ENCODE results near the gene BCL2L1. TPM values are rescaled to one million over a fixed set of nuclear protein-coding genes. Genes with fewer than 3 reads are reported as not detected.

The BCL2L1 gene
- total and polyA plus RNA-seq, 10 of the 15 experiments (the other 5 are each of a cell fraction or from before 2014, with no cell fraction given), result 0.63 to 67.7 (median 43.6) TPM

DNA sequence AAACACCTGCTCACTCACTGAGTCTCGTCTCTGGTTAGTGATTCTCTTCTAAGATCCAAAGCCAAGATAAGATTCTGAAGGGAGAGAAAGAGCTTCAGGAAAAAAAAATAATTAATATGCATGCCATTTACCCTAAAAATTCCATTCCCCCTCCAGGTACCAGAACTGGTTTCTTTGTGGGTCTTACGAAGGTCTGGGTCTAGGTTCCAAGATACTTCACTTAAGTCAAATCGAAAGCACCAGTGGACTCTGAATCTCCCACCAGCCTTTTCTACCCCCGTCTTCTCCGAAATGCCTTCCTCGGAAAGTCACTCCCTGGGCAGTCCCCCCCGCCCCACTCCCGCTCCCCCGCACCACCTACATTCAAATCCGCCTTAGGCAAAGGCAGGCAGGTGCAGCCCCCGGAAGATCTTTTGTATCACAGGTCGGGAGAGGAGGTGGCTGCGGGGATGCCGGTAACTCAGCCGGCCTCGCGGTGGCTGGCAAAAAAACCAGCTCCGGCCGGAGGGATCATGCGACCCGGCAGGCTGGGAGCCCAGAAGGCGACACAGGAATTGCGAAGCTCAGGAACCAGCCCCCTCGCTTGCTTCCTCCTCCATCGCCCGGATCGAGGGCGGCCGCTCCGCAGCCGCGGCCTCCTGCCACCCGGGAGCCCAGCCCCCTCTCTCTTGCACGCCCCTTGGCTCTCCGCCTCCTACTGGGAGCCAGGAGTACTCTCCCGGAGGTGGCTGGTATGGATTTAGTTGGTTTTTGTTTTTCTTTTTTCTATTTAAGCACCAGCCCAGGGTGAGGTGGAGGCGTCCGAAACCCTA lies at the start of gene BCL2L1 (continued):
- TF ChIP-seq, protein P1, sequence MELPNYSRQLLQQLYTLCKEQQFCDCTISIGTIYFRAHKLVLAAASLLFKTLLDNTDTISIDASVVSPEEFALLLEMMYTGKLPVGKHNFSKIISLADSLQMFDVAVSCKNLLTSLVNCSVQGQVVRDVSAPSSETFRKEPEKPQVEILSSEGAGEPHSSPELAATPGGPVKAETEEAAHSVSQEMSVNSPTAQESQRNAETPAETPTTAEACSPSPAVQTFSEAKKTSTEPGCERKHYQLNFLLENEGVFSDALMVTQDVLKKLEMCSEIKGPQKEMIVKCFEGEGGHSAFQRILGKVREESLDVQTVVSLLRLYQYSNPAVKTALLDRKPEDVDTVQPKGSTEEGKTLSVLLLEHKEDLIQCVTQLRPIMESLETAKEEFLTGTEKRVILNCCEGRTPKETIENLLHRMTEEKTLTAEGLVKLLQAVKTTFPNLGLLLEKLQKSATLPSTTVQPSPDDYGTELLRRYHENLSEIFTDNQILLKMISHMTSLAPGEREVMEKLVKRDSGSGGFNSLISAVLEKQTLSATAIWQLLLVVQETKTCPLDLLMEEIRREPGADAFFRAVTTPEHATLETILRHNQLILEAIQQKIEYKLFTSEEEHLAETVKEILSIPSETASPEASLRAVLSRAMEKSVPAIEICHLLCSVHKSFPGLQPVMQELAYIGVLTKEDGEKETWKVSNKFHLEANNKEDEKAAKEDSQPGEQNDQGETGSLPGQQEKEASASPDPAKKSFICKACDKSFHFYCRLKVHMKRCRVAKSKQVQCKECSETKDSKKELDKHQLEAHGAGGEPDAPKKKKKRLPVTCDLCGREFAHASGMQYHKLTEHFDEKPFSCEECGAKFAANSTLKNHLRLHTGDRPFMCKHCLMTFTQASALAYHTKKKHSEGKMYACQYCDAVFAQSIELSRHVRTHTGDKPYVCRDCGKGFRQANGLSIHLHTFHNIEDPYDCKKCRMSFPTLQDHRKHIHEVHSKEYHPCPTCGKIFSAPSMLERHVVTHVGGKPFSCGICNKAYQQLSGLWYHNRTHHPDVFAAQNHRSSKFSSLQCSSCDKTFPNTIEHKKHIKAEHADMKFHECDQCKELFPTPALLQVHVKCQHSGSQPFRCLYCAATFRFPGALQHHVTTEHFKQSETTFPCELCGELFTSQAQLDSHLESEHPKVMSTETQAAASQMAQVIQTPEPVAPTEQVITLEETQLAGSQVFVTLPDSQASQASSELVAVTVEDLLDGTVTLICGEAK (IDR thresholded peaks at IDR 0.05; ENCODE audit: borderline replicate concordance), result no peak
- peak; percentile 87; the same call in 1 of the 2 replicates for TF ChIP-seq MTA3 (IDR thresholded peaks at IDR 0.05; ENCODE audit: borderline replicate concordance, low read length)
- TF ChIP-seq TARDBP (IDR thresholded peaks at IDR 0.05; ENCODE audit: borderline replicate concordance), result no peak
- no peak for TF ChIP-seq STAT1 (conservative IDR thresholded peaks at IDR 0.05)
- peak; percentile 35 for TF ChIP-seq GATAD2B (conservative IDR thresholded peaks at IDR 0.05; ENCODE audit: low read depth)
- TF ChIP-seq NR2C2 (IDR thresholded peaks at IDR 0.05; ENCODE audit: borderline replicate concordance, control insufficient read depth, insufficient read length, low read depth), result no peak
- TF ChIP-seq TCF3 (IDR thresholded peaks at IDR 0.05; ENCODE audit: borderline replicate concordance, insufficient read depth, low read depth, low read length), result 0 out of 2 replicates have a peak, but pooled peaks have one; percentile 17
- no peak for TF ChIP-seq NFYB (IDR thresholded peaks at IDR 0.05; ENCODE audit: insufficient read depth, low read depth, low read length)
- peak; percentile 54; the same call in 1 of the 2 replicates for TF ChIP-seq POLR2AphosphoS5 (IDR thresholded peaks at IDR 0.05; ENCODE audit: low read length)
- TF ChIP-seq ESRRA (IDR thresholded peaks at IDR 0.05; ENCODE audit: low read length), result no peak
- TF ChIP-seq ZNF217 (IDR thresholded peaks at IDR 0.05), result no peak
- TF ChIP-seq, protein P2, sequence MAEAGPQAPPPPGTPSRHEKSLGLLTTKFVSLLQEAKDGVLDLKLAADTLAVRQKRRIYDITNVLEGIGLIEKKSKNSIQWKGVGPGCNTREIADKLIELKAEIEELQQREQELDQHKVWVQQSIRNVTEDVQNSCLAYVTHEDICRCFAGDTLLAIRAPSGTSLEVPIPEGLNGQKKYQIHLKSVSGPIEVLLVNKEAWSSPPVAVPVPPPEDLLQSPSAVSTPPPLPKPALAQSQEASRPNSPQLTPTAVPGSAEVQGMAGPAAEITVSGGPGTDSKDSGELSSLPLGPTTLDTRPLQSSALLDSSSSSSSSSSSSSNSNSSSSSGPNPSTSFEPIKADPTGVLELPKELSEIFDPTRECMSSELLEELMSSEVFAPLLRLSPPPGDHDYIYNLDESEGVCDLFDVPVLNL (IDR thresholded peaks at IDR 0.05; ENCODE audit: low read depth, low read length), result no peak
- no peak for TF ChIP-seq EP300 (IDR thresholded peaks at IDR 0.05; ENCODE audit: borderline replicate concordance in 1 of 2, control insufficient read depth in 1 of 2, low read depth in 2 of 2, low read length in 2 of 2)
- TF ChIP-seq DPF2 (IDR thresholded peaks at IDR 0.05), result peak; percentile 25; the same call in 1 of the 2 replicates
- TF ChIP-seq RCOR1 (conservative IDR thresholded peaks at IDR 0.05; ENCODE audit: low read depth, low read length), result no peak
- TF ChIP-seq POLR2A (IDR thresholded peaks at IDR 0.05; ENCODE audit: low read depth, low read length), result peak; percentile 73
- TF ChIP-seq, protein P3, sequence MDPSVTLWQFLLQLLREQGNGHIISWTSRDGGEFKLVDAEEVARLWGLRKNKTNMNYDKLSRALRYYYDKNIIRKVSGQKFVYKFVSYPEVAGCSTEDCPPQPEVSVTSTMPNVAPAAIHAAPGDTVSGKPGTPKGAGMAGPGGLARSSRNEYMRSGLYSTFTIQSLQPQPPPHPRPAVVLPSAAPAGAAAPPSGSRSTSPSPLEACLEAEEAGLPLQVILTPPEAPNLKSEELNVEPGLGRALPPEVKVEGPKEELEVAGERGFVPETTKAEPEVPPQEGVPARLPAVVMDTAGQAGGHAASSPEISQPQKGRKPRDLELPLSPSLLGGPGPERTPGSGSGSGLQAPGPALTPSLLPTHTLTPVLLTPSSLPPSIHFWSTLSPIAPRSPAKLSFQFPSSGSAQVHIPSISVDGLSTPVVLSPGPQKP (IDR thresholded peaks at IDR 0.05; ENCODE audit: low read depth, low read length), result no peak
- TF ChIP-seq, protein P4, sequence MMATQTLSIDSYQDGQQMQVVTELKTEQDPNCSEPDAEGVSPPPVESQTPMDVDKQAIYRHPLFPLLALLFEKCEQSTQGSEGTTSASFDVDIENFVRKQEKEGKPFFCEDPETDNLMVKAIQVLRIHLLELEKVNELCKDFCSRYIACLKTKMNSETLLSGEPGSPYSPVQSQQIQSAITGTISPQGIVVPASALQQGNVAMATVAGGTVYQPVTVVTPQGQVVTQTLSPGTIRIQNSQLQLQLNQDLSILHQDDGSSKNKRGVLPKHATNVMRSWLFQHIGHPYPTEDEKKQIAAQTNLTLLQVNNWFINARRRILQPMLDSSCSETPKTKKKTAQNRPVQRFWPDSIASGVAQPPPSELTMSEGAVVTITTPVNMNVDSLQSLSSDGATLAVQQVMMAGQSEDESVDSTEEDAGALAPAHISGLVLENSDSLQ (IDR thresholded peaks at IDR 0.05), result no peak
